ENCODE data around the gene TACR1. TPM values are rescaled to one million over a fixed set of nuclear protein-coding genes. Genes with fewer than 3 reads are reported as not detected.
"Not testable (repeated sequence)": the region's sequence is repeated elsewhere in the genome, so short reads cannot be mapped to it uniquely, and the experiment has no call there.

TACR1 gene
- total RNA-seq, 6 donors from 2014 or later, result 0.46 to 4.2 (median 1.5) TPM; not detected in 1

DNA sequence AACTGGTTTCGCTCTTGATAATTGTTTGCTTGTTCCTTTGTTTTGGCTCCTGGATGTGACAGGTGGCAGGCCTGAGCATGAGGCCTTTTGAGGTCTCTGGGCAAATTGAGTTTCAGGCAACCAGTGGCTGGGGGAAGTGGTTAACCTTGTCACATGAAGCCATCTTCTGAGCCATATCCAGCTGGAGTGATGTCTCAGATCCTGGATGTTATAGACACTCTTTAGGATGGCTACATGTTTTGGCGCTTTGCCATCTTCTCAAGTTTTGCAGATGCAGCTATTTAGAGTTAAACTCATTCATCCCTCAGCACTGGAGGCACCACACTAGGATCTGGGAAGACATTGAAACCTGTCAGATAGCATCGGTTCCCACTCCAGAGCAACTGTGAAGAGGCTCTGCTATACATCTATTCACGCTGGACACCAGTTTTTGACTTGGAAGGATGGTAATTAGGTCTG lies 25.3 kb upstream of the TACR1 start:
- no peak for TF ChIP-seq EP300 (IDR thresholded peaks at IDR 0.05)
- TF ChIP-seq, protein P1, sequence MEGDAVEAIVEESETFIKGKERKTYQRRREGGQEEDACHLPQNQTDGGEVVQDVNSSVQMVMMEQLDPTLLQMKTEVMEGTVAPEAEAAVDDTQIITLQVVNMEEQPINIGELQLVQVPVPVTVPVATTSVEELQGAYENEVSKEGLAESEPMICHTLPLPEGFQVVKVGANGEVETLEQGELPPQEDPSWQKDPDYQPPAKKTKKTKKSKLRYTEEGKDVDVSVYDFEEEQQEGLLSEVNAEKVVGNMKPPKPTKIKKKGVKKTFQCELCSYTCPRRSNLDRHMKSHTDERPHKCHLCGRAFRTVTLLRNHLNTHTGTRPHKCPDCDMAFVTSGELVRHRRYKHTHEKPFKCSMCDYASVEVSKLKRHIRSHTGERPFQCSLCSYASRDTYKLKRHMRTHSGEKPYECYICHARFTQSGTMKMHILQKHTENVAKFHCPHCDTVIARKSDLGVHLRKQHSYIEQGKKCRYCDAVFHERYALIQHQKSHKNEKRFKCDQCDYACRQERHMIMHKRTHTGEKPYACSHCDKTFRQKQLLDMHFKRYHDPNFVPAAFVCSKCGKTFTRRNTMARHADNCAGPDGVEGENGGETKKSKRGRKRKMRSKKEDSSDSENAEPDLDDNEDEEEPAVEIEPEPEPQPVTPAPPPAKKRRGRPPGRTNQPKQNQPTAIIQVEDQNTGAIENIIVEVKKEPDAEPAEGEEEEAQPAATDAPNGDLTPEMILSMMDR (IDR thresholded peaks at IDR 0.05), result no peak
- no peak for TF ChIP-seq POLR2AphosphoS5 (IDR thresholded peaks at IDR 0.05)
- no peak for TF ChIP-seq POLR2A (IDR thresholded peaks at IDR 0.05)
- 90% methylated on average over 4 of the region's 4 CpGs for WGBS, 2 donors
- DNase-seq, result no peak
- ATAC-seq (ENCODE audit: low FRiP score in 2 of 2), result no peak
- Histone ChIP-seq H3K4me1 (no peaks in the 10 kb centered on the region), H3K9me3 (no peaks in the 10 kb centered on the region), H3K27ac (no peak overlapping the region), H3K36me3 (no peaks in the 10 kb centered on the region), H3K27me3 (no peaks in the 10 kb centered on the region), H3K4me3 (no peak overlapping the region)

- no peak overlapping the region for H3K27ac ChIP-seq
- DNase-seq (no peak), ATAC-seq (ENCODE audit: low FRiP score in 2 of 2) (no peak)
- 75 to 76% methylated on average over 4 of the region's 4 CpGs for WGBS, 2 donors
- no peak for TF ChIP-seq POLR2A (IDR thresholded peaks at IDR 0.05)
- H3K4me3 ChIP-seq, result no peak overlapping the region
- H3K36me3 ChIP-seq, result no peaks in the 10 kb centered on the region
- H3K9me3 ChIP-seq, result no peaks in the 10 kb centered on the region
- H3K4me1 ChIP-seq, result no peaks in the 10 kb centered on the region
- no peaks in the 10 kb centered on the region for H3K27me3 ChIP-seq
Observed at GRCh38 chr2:75222527-75222926, 23.2 kb upstream of the TACR1 start.

DNA sequence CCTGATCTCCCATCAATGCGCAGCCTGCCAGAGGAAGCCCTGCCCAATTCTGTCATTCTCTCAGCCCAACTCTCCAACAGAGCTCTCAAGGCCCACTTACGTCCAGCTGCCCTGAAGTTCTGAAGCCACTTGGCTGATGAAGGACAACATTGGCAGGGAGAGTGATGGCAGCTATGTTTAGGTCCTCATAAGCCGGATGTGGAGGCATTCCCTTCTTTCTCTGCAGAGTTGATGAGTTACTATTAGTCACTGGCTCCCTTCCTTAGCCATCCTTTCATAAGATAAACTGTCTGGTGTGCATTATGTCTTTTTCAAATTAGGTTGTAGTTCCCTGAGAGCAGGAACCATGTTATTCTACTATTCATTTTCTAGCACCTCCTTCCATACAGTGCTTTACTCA lies 22.5 kb upstream of the TACR1 start:
- Histone ChIP-seq H3K4me1 (no peaks in the 10 kb centered on the region), H3K9me3 (no peaks in the 10 kb centered on the region), H3K27me3 (no peaks in the 10 kb centered on the region), H3K27ac (no peak overlapping the region), H3K4me3 (no peak overlapping the region), H3K36me3 (no peaks in the 10 kb centered on the region)
- 79 to 87% methylated on average over 3 of the region's 3 CpGs for WGBS, 2 donors
- ATAC-seq (ENCODE audit: low FRiP score in 2 of 2), result no peak
- TF ChIP-seq, protein P1 (IDR thresholded peaks at IDR 0.05), result no peak
- TF ChIP-seq EP300 (IDR thresholded peaks at IDR 0.05) (no peak), POLR2A (IDR thresholded peaks at IDR 0.05) (no peak), POLR2AphosphoS5 (IDR thresholded peaks at IDR 0.05) (no peak)
- no peak for DNase-seq

DNA sequence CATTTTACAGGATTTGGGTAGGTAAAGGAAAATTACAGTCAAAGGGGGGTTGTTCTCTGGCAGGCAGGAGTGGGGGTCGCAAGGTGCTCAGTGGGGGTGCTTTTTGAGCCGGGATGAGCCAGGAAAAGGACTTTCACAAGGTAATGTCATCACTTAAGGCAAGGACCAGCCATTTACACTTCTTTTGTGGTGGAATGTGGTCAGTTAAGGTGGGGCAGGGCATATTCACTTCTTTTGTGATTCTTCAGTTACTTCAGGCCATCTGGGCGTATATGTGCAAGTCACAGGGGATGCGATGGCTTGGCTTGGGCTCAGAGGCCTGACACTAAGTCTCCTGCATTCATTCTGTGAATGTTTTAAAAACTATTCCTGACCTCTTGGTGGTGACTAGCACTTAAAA lies 19.9 kb upstream of the TACR1 start:
- not testable (repeated sequence) for H3K36me3 ChIP-seq; H3K9me3 ChIP-seq; ATAC-seq (ENCODE audit: low FRiP score in 2 of 2); H3K27me3 ChIP-seq; DNase-seq; H3K4me1 ChIP-seq; H3K4me3 ChIP-seq; H3K27ac ChIP-seq
- WGBS, 2 donors, result 85 to 86% methylated on average over 4 of the region's 4 CpGs

GRCh38 chr2:75211266-75211770 lies 12.0 kb upstream of the TACR1 start:
- Histone ChIP-seq H3K4me1 (no peaks in the 10 kb centered on the region), H3K27ac (no peak overlapping the region), H3K27me3 (no peaks in the 10 kb centered on the region), H3K9me3 (no peaks in the 10 kb centered on the region), H3K4me3 (no peak overlapping the region), H3K36me3 (no peaks in the 10 kb centered on the region)
- no peak for DNase-seq
- TF ChIP-seq POLR2A (IDR thresholded peaks at IDR 0.05) (no peak), POLR2AphosphoS5 (IDR thresholded peaks at IDR 0.05) (no peak), EP300 (IDR thresholded peaks at IDR 0.05) (no peak)
- TF ChIP-seq, protein P1 (IDR thresholded peaks at IDR 0.05), result no peak
- no peak for ATAC-seq (ENCODE audit: low FRiP score in 2 of 2)
- 74 to 78% methylated on average over 1 of the region's 1 CpG for WGBS, 2 donors

- H3K27me3 ChIP-seq, result no peaks in the 10 kb centered on the region
- no peaks in the 10 kb centered on the region for H3K4me1 ChIP-seq
- TF ChIP-seq EP300 (IDR thresholded peaks at IDR 0.05), result no peak
- TF ChIP-seq, protein P1 (IDR thresholded peaks at IDR 0.05), result no peak
- H3K9me3 ChIP-seq, result no peaks in the 10 kb centered on the region
- no peaks in the 10 kb centered on the region for H3K36me3 ChIP-seq
- H3K4me3 ChIP-seq, result no peak overlapping the region
- ATAC-seq (ENCODE audit: low FRiP score in 2 of 2), result no peak
- no peak overlapping the region for H3K27ac ChIP-seq
- no peak for DNase-seq
- 93 to 95% methylated on average over 3 of the region's 3 CpGs for WGBS, 2 donors
Observed at GRCh38 chr2:75210409-75210808, 11.1 kb upstream of the TACR1 start.
